Gastroesophageal sphincter (tissue), 4 donors: Measurements from ENCODE around the gene ECHS1. TPM values are rescaled to one million over a fixed set of nuclear protein-coding genes. Genes with fewer than 3 reads are reported as not detected.
"Not testable (repeated sequence)": the region's sequence is repeated elsewhere in the genome, so short reads cannot be mapped to it uniquely, and the experiment has no call there.

Experiments used
- ATAC-seq: fragments of 150-250 bp; one replicate; pipeline ENCODE4 v1.9.1; 2016; ENCODE audit warnings: mild to moderate bottlenecking, moderate library complexity
- H3K27ac ChIP-seq, 4 donors: fragments of 200-600 bp; sonication (generic) in 3 of 4; 1 replicate in 3 of 4; 2 replicates in 1 of 4; pipeline ENCODE4 v1.5.1; 2016 to 2019
- H3K27me3 ChIP-seq: fragments of 200-600 bp; sonication (generic); one replicate; pipeline ENCODE4 v1.5.1; 2019
- H3K36me3 ChIP-seq, 2 donors: fragments of 200-600 bp; sonication (generic); one replicate each; pipeline ENCODE4 v1.5.1; 2019; ENCODE audit warnings: control low read depth in 1 of 2
- H3K4me1 ChIP-seq, 3 donors: fragments of 200-600 bp; sonication (generic); 1 replicate in 2 of 3; 2 replicates in 1 of 3; pipeline ENCODE4 v1.5.1; 2016 to 2019; ENCODE audit warnings: control low read depth in 2 of 3
- H3K4me3 ChIP-seq, 2 donors: fragments of 200-600 bp; sonication (generic); one replicate each; pipeline ENCODE4 v1.5.1; 2019; ENCODE audit warnings: mild to moderate bottlenecking in 1 of 2, moderate library complexity in 1 of 2
- H3K9me3 ChIP-seq, 3 donors: fragments of 200-600 bp; sonication (generic); one replicate each; pipeline ENCODE4 v1.5.1; 2017 to 2019; ENCODE audit warnings: control low read depth in 2 of 3
- EP300 ChIP-seq: sonication (generic); formaldehyde crosslinking; IDR thresholded peaks from one replicate; pipeline ENCODE4 v1.6.1; 2017; ENCODE audit warnings: antibody characterized with exemption, mild to moderate bottlenecking
- POLR2A ChIP-seq, 2 donors: fragments of 450-650 bp; IDR thresholded peaks; one replicate each; pipeline ENCODE4 v1.6.1; 2017; ENCODE audit warnings: antibody characterized with exemption in 2 of 2, mild to moderate bottlenecking in 2 of 2, moderate library complexity in 1 of 2
- POLR2AphosphoS5 ChIP-seq: sonication (generic); formaldehyde crosslinking; IDR thresholded peaks from one replicate; pipeline ENCODE4 v1.6.1; 2017; ENCODE audit warnings: antibody characterized with exemption
- WGBS, 2 donors: methylation state at CpG; one replicate each; pipeline ENCODE4 v1.1.5; 2018; ENCODE audit warnings: low coverage in 1 of 2; 5-methylcytosine and 5-hydroxymethylcytosine counted together
- total RNA-seq, 4 donors: library from RNA; depleted of rRNA; stranded (reverse); fragments of >200 nt; gene quantifications; one replicate each; pipeline ENCODE4 v1.1.0, GENCODE V29; 2016
- TF ChIP-seq, protein P1 (sequence below), 4 experiments: fragments of 200-600 bp in 2 of 4; fragments of 450-650 bp in 2 of 4; sonication (generic) in 1 of 4; IDR thresholded peaks; one replicate each; pipeline ENCODE4 v1.5.1; 2017 to 2019; ENCODE audit warnings: antibody characterized with exemption in 4 of 4, mild to moderate bottlenecking in 2 of 4, moderate library complexity in 2 of 4

The ECHS1 gene
- total RNA-seq, 4 donors from 2014 or later, result 67.7 to 81.8 (median 72.4) TPM

DNA sequence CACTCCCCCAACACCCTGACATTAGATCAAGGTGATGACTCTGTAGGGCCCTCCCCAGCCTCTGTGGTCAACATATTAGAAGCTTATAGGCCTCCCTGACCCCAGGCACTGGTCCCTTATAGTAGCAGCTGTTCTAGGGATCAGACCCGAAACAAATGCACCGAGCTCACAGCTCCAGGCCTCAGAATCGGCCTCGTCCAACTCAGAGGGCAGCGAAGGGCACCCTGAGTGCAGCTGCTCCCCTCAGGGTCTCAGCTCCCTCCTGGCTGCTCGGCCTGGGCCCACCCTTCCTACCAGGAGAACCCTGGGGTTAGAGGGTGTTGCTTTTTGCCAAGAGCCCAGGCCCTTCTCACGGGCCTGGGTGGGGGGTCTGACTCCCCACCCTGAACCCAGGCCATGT is 5.0 kb downstream of the ECHS1 start:
- Histone ChIP-seq H3K4me1 (peaks cover 0 to 17% (median 9%) of the 10 kb centered on the region in 3 donors), H3K9me3 (no peaks in the 10 kb centered on the region), H3K27me3 (no peaks in the 10 kb centered on the region), H3K4me3 (no peak overlapping the region), H3K27ac (no peak overlapping the region), H3K36me3 (peaks cover 0 to 83% of the 10 kb centered on the region in 2 donors)
- TF ChIP-seq EP300 (no peak), POLR2AphosphoS5 (no peak), POLR2A (IDR thresholded peaks at IDR 0.05) (no peak)
- TF ChIP-seq, protein P1, sequence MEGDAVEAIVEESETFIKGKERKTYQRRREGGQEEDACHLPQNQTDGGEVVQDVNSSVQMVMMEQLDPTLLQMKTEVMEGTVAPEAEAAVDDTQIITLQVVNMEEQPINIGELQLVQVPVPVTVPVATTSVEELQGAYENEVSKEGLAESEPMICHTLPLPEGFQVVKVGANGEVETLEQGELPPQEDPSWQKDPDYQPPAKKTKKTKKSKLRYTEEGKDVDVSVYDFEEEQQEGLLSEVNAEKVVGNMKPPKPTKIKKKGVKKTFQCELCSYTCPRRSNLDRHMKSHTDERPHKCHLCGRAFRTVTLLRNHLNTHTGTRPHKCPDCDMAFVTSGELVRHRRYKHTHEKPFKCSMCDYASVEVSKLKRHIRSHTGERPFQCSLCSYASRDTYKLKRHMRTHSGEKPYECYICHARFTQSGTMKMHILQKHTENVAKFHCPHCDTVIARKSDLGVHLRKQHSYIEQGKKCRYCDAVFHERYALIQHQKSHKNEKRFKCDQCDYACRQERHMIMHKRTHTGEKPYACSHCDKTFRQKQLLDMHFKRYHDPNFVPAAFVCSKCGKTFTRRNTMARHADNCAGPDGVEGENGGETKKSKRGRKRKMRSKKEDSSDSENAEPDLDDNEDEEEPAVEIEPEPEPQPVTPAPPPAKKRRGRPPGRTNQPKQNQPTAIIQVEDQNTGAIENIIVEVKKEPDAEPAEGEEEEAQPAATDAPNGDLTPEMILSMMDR (IDR thresholded peaks at IDR 0.05), result no peak
- no CpG with 5 or more reads among the region's 7 CpGs for WGBS, 2 donors
- ATAC-seq, result no peak

DNA sequence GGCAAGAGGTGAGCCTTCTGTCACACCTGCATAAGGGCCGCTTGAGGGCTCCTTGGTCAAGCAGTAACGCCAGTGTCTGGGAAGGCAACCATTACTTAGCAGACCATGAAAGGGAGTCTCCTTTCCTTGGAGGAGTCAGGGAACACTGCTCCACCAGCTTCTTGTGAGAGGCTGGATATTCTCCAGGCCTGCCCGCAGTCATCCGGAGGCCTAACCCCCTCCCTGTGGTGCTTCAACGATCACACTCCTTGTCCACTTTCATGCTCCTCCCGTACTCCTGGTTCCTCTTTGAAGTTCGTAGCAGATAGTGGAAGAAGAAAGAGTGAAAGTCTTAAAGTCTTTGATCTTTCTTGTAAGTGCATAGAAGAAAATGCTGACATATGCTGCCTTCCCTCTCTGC is 5.7 kb downstream of the ECHS1 start:
- H3K9me3 ChIP-seq, H3K4me3 ChIP-seq, ATAC-seq, H3K27ac ChIP-seq, H3K27me3 ChIP-seq: not testable (repeated sequence)
- Histone ChIP-seq H3K4me1 (peaks cover 0 to 14% (median 7%) of the 10 kb centered on the region in 3 donors), H3K36me3 (peaks cover 0 to 90% of the 10 kb centered on the region in 2 donors)
- no CpG with 5 or more reads among the region's 7 CpGs for WGBS, 2 donors

DNA sequence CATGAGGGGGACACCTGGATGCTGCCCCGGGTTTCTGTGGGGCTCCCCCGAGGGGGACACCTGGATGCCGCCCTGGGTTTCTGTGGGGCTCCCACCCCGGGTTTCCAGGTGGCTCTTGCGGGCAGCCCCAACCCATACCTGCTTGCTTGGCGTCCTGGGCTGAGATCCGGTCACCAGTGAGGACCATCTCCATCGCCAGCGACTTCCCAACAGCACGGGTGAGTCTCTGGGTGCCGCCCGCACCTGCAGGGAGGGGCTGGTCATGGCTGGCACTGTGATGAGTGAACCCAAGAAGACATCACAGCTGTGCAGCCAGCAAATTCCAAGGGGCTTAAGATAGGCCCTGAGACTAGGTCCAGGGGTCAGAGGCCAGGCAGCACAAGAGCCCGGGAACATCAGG is 6.4 kb downstream of the ECHS1 start:
- peaks cover 0 to 97% of the 10 kb centered on the region in 2 donors for H3K36me3 ChIP-seq
- TF ChIP-seq EP300 (no peak), POLR2A (IDR thresholded peaks at IDR 0.05) (no peak), POLR2AphosphoS5 (no peak)
- TF ChIP-seq, protein P1 (IDR thresholded peaks at IDR 0.05), result no peak
- H3K4me3 ChIP-seq, result no peak overlapping the region
- H3K27ac ChIP-seq, result no peak overlapping the region
- ATAC-seq, result no peak
- no peaks in the 10 kb centered on the region for H3K9me3 ChIP-seq
- WGBS, 2 donors, result 67% methylated on average over 1 of the region's 13 CpGs; no CpG with 5 or more reads in 1 of the 2 donors
- H3K4me1 ChIP-seq, result peaks cover 0 to 7% (median under 1%) of the 10 kb centered on the region in 3 donors
- no peaks in the 10 kb centered on the region for H3K27me3 ChIP-seq

DNA sequence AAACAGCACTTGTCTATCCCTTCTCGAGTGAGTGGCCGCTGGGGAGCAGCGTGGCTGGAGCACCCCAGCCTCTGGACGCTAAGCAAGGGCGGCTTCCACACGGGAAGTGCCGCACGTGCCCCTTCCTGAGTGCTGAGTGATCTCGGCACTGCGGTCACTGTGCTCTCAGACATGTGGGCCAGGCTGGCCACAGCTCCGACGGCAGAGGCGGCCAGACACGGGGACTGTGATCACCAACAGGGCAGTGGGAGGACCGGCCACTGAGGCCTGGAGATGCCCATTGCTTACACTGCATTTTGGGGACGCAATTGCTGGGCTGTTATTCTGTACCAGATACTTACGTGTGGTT is 7.0 kb downstream of the ECHS1 start:
- TF ChIP-seq EP300, result no peak
- no peak for TF ChIP-seq POLR2AphosphoS5
- TF ChIP-seq, protein P1 (IDR thresholded peaks at IDR 0.05), result no peak
- TF ChIP-seq POLR2A (IDR thresholded peaks at IDR 0.05), result no peak
- Histone ChIP-seq H3K4me3 (no peak overlapping the region), H3K36me3 (peaks cover 0 to 96% of the 10 kb centered on the region in 2 donors), H3K4me1 (peaks cover 0 to under 1% (median 0%) of the 10 kb centered on the region in 3 donors), H3K27ac (no peak overlapping the region), H3K27me3 (no peaks in the 10 kb centered on the region), H3K9me3 (no peaks in the 10 kb centered on the region)
- ATAC-seq, result no peak
- WGBS, 2 donors, result no CpG with 5 or more reads among the region's 17 CpGs

DNA sequence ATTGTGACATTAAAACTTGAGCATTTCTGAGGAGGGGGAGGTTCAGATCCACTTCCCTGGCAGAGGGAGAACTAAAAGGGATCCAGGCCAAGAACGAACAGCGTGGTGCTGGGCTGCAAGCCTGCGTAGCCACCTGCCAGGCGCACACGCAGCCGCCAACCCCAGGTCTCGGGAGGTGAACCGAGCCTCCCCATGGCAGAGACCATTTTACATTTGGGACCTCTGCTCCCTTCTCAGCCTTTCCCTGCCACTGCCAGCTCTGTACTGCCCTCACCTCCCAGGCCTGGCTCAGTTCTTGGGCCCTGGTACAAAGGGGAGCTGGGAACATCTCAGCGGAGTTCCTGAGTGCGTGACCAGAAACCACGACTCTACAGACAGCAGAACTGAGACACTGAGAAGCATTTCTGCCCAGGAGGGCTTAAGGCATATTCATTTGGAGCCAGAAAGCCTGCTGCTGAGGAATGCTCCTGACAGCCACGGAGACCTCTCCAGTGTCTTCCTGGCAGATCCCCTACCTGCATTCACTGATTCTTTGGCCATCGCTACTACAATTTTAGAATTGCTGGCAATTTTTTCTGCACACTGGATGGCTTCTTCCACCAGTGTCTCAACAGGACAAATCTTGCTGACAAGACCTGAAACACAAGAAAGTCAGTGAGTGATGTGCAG is 7.6 kb downstream of the ECHS1 start:
- TF ChIP-seq, protein P1 (IDR thresholded peaks at IDR 0.05), result no peak
- TF ChIP-seq POLR2AphosphoS5 (no peak), EP300 (no peak)
- H3K4me3 ChIP-seq, result no peak overlapping the region
- no peak for ATAC-seq
- no peaks in the 10 kb centered on the region for H3K27me3 ChIP-seq
- H3K4me1 ChIP-seq, result no peaks in the 10 kb centered on the region
- no peak overlapping the region for H3K27ac ChIP-seq
- H3K9me3 ChIP-seq, result no peaks in the 10 kb centered on the region
- H3K36me3 ChIP-seq, result peaks cover 0 to 90% of the 10 kb centered on the region in 2 donors
- WGBS, 2 donors, result 97 to 100% methylated on average over 2 to 7 of the region's 13 CpGs
